GM19099 (cell line): Measurements from ENCODE around the gene ZNF3.

Experiments used
- POLR2A ChIP-seq: IDR thresholded peaks from 3 replicates; pipeline ENCODE4 v1.6.1; 2011; ENCODE audit warnings: low read depth; ENCODE audit not compliant: insufficient read length; ENCODE audit errors: extremely low read depth

Gene ZNF3

DNA sequence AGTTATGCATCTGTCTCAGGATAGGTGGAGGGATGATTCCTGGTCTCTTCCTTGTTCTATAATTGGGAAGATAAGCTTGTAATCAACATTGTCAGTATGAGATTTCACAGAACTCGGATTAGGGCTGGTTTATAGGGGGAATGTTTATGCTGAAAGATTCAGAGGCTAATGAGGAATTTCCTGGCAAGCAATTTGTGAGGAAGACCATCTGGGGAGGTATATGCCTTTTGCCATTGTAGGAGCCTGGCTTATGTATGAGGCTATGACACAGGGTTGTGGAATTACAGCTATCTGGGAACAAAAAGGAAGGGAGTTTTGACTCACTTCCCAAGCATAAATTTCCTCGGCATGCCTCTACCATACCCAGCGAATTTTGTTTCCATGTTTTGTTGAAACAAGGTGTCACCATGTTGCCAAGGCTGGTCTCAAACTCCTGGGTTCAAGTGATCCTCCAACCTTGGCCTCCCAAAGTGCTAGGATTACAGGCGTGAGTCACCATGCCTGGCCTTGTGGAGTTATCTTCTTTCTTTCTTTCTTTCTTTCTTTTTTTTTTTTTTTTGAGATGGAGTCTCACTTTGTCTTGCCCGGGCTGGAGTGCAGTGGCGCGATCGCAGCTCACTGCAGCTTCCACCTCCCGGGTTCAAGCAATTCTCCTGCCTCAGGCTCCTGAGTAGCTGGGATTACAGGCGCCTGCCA is 5.7 kb upstream of the ZNF3 start:
- TF ChIP-seq POLR2A, result no peak

DNA sequence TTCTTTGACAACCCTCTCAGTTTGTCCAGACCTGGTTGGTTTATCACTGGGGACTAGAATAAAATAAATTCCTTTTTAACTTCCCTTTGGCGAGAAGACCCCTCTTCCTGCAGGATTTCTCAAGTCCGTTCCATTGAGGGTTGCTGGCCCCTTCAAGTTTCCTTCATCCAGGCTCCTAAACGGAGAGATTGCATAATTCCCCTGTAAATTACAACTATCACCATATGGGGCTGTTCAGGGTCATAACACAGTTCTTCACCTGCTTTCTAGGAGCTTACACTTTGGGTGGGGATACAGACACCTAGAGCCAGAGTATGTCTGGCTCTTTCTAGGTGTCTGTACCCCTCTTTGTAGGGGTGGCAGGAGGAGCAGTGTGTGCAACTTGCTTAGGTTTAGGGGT is 4.0 kb upstream of the ZNF3 start:
- TF ChIP-seq POLR2A, result no peak

DNA sequence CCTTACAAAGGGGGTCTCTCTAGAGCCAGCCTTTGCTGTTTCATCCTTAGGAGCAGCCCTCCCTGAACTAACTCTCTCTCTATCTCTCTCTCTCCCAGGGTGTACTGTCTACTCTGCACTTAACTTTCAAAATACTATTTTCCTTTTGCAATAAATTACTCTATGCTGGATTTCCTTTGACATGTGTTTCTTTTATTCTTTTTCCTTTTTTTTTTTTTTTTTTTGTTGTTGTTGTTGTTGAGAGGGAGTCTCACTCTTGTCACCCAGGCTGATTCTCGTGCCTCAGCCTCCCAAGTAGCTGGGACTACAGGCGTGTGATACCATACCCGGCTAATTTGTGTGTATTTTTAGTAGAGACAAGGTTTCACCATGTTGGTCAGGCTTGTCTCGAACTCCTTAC is 1.5 kb upstream of the ZNF3 start:
- no peak for TF ChIP-seq POLR2A

DNA sequence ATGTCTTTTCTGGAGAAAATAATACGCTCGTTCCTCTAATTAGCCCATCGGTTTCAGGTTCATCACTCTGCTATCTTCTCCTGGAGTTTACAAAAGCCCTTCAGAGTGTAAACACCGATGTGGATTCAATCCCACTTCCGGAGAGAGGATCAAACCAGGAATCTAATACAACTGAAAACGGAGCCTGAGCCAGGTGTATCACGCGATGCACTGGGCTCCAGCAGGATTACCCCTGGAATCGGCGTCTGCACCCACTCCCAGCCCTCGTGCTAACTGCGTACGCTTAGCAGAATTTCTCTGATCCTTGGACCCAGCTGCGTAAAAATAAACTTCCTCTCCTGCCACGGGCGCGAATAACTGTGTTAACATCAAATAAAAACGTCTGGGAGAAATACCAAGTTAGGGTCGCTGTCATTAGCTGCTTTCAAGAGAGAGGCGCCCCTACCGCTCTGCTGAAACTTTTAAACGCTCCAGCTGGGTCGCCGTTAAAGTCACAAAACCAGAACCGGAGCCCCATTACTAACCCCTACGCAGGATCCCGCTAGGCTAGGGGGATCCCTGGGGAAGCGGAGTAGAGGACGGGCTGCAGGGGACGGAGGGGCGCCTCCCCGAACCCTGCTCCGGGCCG is 502 bp downstream of the ZNF3 start:
- TF ChIP-seq POLR2A, result no peak

DNA sequence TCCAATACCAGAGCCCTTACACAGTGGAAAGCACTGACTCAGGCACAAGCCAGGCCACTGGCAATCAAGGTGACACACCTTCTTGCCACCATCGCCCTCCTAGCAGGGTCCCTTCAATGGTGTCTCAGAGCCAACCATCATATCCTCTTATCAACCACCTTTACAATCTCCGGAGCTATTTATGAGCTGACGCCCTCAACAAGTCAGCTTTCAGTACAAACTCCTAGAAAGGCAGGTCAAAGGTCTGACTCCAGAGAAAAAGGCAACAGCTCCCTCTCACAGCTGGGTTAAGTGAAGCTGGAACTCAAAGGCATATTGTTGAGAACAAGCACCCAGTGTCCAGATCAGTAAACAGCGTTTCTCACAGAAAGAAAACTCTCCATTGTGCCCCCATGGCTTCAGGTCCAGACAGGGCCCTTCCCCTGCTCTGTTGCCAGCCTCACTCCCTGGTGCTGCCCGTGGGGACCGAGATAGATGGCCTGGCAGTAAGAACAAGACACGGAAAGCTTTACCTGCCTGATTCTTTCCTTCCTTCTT is 2.4 kb downstream of the ZNF3 start:
- TF ChIP-seq POLR2A, result no peak

DNA sequence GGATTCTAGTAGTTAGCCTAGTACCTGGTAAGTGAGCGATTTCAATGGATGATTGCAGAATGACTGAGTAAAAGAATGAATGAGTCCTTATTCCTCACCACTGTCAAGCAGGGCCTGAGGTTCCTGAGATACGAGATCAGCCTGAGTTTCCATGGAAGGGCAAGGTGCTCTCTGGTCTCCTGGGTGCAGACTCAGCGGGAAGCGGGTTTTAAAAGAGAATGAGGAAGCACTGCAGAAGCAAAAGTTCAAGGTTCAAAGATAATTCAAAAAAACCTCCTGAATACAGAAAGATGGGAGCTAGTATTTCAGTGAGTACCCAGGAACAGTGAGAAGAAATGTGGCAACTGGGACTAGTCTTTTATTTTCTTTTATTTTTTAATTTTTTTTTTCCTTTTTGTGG is 4.3 kb downstream of the ZNF3 start:
- no peak for TF ChIP-seq POLR2A

DNA sequence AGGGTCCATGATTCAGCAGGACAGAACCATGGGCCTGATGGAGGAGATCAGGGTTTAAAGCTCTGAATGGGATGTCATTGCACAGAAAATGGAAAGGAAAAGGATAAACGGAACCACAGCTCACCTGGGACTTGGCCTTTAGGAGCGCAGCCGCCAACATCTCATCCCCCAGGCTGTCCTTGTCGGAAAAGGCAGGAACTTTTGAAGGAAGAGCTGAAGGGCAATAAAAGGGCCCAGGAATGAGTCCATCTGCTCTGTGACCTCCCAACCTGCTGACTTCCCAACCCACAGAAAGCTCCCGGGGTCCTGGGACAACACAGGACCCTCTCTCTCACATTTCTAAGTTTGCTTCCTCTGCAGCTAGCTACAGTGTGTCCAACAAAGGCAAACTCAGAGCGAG is 6.1 kb downstream of the ZNF3 start:
- no peak for TF ChIP-seq POLR2A

DNA sequence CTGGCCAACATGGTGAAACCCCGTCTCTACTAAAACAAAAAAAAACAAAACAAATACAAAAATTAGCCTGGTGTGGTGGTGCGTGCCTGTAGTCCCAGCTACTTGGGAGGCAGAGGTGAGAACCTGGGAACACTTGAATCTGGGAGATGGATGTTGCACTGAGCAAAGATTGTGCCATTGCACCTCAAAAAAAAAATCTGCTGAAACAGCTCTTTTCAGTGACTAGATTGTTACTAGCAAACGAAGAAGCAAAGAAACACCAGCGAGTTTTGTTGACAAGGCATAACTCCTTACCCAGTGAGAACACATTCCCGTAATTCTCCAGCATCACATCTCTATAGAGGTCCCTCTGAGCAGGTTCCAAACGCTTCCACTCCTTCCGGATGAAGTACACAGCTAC is 6.7 kb downstream of the ZNF3 start:
- no peak for TF ChIP-seq POLR2A

DNA sequence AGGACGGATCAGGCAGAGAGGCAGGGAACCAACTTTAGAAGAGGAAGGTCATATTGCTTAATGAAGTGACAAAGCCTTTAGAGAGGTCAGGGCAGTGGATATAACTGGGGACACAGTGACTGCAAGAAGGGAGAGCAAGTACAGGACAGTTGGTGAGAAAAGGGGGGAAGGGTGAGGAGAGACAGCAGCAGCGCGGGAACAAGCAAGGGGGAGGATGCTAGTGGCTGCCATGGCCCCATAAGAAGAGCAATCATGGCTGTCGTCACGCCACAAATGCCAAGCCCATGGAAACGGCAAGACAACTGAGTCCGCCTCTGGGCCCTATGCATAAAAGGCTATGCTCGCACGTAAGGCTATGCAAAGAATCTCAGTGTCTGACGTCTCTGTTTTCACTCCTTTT is 9.1 kb downstream of the ZNF3 start:
- no peak for TF ChIP-seq POLR2A

DNA sequence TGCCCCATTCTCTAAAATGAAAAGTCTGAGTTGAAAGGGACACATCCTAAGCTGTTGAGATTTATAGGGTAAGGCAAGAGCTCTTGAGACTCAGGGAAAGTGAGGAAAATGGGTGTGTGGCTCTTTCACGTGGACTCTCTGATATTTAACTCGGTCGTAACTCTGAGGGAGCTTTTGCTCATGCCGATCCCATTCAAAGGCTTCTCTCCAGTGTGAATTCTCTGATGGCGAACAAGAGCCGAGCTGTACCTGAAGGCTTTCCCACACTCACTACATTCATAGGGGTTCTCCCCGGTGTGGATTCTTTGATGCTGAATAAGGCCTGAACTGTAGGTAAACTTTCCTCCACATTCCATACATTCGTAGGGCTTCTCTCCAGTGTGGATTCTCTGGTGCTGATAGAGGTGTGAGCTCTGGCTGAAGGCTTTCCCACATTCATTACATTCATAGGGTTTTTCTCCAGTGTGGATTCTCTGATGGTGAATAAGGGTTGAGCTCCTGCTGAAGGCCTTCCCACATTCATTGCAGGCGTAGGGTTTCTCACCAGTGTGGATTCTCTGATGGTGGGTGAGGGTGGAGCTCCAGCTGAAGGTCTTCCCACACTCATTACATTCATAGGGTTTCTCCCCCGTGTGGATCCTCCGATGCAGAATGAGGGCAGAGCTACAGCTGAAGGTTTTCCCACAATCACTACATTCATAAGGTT is 10.4 kb downstream of the ZNF3 start:
- TF ChIP-seq POLR2A, result no peak

DNA sequence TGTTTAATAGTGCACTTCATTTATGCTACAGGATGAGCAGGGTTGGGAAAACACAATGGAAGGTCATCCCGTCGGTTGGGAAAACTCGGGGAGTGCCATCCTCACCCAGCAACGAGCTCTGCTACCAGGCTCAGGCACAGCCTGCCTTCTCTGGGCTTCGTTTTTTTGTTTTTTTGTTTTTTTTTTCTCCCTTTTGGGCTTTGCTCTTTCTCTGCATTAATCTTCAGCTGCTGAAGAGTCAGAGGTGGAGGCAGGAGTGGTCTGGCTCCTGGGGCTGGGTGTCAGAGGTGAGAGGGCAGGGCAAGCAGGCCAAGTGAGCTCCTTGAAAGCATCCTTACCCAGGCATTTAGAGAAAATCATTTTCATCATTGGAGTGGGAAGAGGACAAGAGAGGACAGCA is 11.5 kb downstream of the ZNF3 start:
- no peak for TF ChIP-seq POLR2A

DNA sequence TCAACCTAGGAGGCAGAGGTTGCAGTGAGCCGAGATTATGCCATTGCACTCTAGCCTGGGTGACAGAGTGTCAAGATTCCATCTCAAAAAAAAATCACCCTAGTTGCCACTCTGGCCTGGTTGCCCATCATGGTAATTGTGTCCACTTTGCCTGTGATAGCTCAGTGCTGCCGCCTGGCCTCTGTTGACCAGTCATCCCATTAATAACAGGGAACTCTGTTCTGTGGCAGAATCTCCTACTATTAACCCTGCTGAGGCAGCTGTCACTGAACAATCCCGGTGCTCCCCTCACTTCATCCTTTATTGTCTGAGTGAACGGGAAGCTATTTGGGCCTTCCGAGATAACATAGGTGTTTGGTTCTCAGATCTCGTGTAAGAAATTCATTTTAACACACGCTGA is 14.6 kb downstream of the ZNF3 start:
- TF ChIP-seq POLR2A, result no peak

DNA sequence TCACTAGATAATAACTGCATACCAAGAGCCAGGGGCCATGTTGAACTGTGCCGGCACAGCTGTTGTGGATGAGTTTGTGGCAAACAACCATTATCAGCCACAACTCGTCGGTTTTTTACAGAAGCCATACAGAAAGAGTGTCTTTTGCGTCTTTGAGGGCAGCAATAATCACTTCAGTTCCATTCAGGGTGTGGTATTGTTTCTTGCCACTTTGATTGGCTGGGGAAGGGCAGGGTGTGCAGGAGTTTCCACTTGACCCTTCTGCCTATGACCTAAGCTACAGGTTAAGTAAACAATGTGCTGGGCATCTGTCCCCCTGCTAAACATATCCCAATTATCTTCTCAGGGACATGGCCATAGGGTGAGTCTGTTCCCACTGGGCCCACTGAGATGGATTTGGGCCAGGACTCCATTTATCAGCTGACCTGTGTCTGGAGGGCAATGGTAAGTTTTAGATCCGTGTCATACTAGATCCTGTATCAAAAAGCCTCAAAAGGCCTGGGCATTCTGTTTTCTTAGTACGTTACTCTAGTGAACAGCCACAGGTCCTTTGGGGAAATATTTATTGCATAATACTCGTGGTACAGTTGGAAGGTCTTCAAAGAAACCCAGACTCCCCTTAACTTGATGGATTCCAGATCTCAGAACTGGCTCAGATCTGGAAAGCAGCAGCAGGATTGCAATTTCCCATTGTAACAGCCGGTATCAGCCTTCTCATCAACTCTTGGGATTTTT is 15.9 kb downstream of the ZNF3 start:
- no peak for TF ChIP-seq POLR2A

DNA sequence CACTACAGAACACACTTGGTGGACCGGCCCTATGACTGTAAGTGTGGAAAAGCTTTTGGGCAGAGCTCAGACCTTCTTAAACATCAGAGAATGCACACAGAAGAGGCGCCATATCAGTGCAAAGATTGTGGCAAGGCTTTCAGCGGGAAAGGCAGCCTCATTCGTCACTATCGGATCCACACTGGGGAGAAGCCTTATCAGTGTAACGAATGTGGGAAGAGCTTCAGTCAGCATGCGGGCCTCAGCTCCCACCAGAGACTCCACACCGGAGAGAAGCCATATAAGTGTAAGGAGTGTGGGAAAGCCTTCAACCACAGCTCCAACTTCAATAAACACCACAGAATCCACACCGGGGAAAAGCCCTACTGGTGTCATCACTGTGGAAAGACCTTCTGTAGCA is 17.4 kb downstream of the ZNF3 start:
- TF ChIP-seq POLR2A, result no peak

DNA sequence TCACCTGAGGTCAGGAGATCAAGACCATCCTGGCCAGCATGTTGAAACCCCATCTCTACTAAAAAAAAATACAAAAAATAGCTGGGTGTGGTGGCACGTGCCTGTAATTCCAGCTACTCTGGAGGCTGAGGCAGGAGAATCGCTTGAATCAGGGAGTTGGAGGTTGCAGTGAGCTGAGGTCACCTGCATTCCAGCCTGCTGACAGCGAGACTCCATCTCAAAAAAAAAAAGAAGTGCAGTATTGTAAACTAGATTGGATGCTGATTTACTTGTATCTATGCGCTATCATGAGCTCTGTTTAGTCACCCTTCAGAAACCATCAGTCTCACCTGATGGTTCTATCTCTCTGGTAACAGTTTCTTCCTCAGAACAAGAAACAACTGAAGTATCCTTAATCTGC is 18.1 kb downstream of the ZNF3 start:
- no peak for TF ChIP-seq POLR2A
